HepG2 (cell line): ENCODE results near the gene NOL4L. TPM values are rescaled to one million over a fixed set of nuclear protein-coding genes. Genes with fewer than 3 reads are reported as not detected.

ENCODE experiments used
- ARID2 ChIP-seq: sonication (generic); formaldehyde crosslinking; IDR thresholded peaks from 2 replicates; pipeline ENCODE4 v1.8.1; 2022; ENCODE audit warnings: mild to moderate bottlenecking, missing genetic modification reagents, borderline replicate concordance
- HNF1A ChIP-seq, 2 experiments: sonication (generic) in 1 of 2; formaldehyde crosslinking in 1 of 2; IDR thresholded peaks; 2 replicates each; pipeline versions ENCODE4 v1.4.0 to v1.6.1; 2016 to 2020; ENCODE audit warnings: borderline replicate concordance in 1 of 2, low read depth in 1 of 2, mild to moderate bottlenecking in 1 of 2, missing genetic modification reagents in 1 of 2
- MAF1 ChIP-seq: sonication (generic); formaldehyde crosslinking; IDR thresholded peaks from 2 replicates; pipeline ENCODE4 v1.5.0; 2020; ENCODE audit warnings: missing genetic modification reagents, borderline replicate concordance
- MEIS1 ChIP-seq: sonication (generic); formaldehyde crosslinking; IDR thresholded peaks from 2 replicates; pipeline ENCODE4 v1.9.0; 2021; ENCODE audit warnings: mild to moderate bottlenecking, missing genetic modification reagents, moderate library complexity, borderline replicate concordance
- MEIS2 ChIP-seq: sonication (generic); formaldehyde crosslinking; IDR thresholded peaks from 2 replicates; pipeline ENCODE4 v1.9.0; 2021; ENCODE audit warnings: mild to moderate bottlenecking, missing genetic modification reagents
- NFAT5 ChIP-seq: sonication (generic); formaldehyde crosslinking; IDR thresholded peaks from 2 replicates; pipeline ENCODE4 v1.4.0; 2020; ENCODE audit warnings: missing genetic modification reagents
- RFX5 ChIP-seq: IDR thresholded peaks from 2 replicates; pipeline ENCODE4 v1.6.1; 2011; ENCODE audit warnings: low read depth, low read length, improper control_type of control experiment
- RNF2 ChIP-seq: fragments of 450-650 bp; conservative IDR thresholded peaks from 2 replicates; pipeline ENCODE4 v1.6.1; 2016; ENCODE audit warnings: low read depth
- RXRB ChIP-seq: IDR thresholded peaks from 2 replicates; pipeline ENCODE4 v1.6.1; 2016; ENCODE audit warnings: borderline replicate concordance, missing genetic modification reagents, missing compliant biosample characterization
- ZC3H4 ChIP-seq: sonication (generic); formaldehyde crosslinking; IDR thresholded peaks from 2 replicates; pipeline ENCODE4 v1.4.0; 2020; ENCODE audit warnings: missing genetic modification reagents, borderline replicate concordance
- ZFP36 ChIP-seq: fragments of 150-350 bp; IDR thresholded peaks from 2 replicates; pipeline ENCODE4 v1.6.1; 2018; ENCODE audit warnings: borderline replicate concordance, low read length, low read depth; ENCODE audit not compliant: partially characterized antibody
- ZFP37 ChIP-seq: sonication (generic); formaldehyde crosslinking; IDR thresholded peaks from 2 replicates; pipeline ENCODE4 v1.4.0; 2020; ENCODE audit warnings: missing genetic modification reagents, borderline replicate concordance
- ZNF180 ChIP-seq: sonication (generic); formaldehyde crosslinking; IDR thresholded peaks from 2 replicates; pipeline ENCODE4 v1.4.0; 2020; ENCODE audit warnings: low read depth, missing genetic modification reagents, borderline replicate concordance
- ZNF24 ChIP-seq: fragments of 450-650 bp; IDR thresholded peaks from 2 replicates; pipeline ENCODE4 v1.6.1; 2017; ENCODE audit warnings: antibody characterized with exemption, mild to moderate bottlenecking
- ZNF30 ChIP-seq: sonication (generic); formaldehyde crosslinking; IDR thresholded peaks from 2 replicates; pipeline ENCODE4 v1.5.0; 2020; ENCODE audit warnings: mild to moderate bottlenecking, missing genetic modification reagents
- ZNF367 ChIP-seq: sonication (generic); formaldehyde crosslinking; IDR thresholded peaks from 2 replicates; pipeline ENCODE4 v1.4.0; 2020; ENCODE audit warnings: missing genetic modification reagents, borderline replicate concordance
- ZNF460 ChIP-seq: sonication (generic); formaldehyde crosslinking; IDR thresholded peaks from 2 replicates; pipeline ENCODE4 v1.5.1; 2020; ENCODE audit warnings: missing genetic modification reagents, mild to moderate bottlenecking, borderline replicate concordance
- ZNF720 ChIP-seq: sonication (generic); formaldehyde crosslinking; IDR thresholded peaks from 2 replicates; pipeline ENCODE4 v1.4.0; 2020; ENCODE audit warnings: missing genetic modification reagents
- ZNF761 ChIP-seq: sonication (generic); formaldehyde crosslinking; conservative IDR thresholded peaks from 2 replicates; pipeline ENCODE4 v1.4.0; 2020; ENCODE audit warnings: mild to moderate bottlenecking, missing genetic modification reagents
- ZNF776 ChIP-seq: sonication (generic); formaldehyde crosslinking; IDR thresholded peaks from 2 replicates; pipeline ENCODE4 v1.4.0; 2020; ENCODE audit warnings: mild to moderate bottlenecking, missing genetic modification reagents
- polyA plus RNA-seq, 8 experiments: library from polyadenylated mRNA; depleted of rRNA in 3 of 8; stranded (reverse) in 7 of 8; unstranded in 1 of 8; fragments of >200 nt; fragmentation: Illumina TruSeq in 4 of 8; extraction: Trizol in 4 of 8; gene quantifications; 2 replicates each; pipeline versions ENCODE4 v1.2.1 to v1.2.3, GENCODE V29; 2011 to 2016; ENCODE audit warnings: low read depth in 4 of 8, missing spikeins in 1 of 8, mixed read lengths in 1 of 8; ENCODE audit not compliant: insufficient read depth in 1 of 8
- total RNA-seq, 5 experiments: library from RNA; depleted of rRNA; stranded (reverse); fragments of >200 nt; fragmentation: Illumina TruSeq; extraction: Trizol; gene quantifications; 2 replicates each; pipeline ENCODE4 v1.2.3, GENCODE V29; 2016; ENCODE audit warnings: low read depth in 1 of 5

NOL4L gene
- total and polyA plus RNA-seq, 2 of the 13 experiments (the other 11 are each of a cell fraction or from before 2014, with no cell fraction given): 16.6 to 35.4 TPM

- TF ChIP-seq ARID2 (no peak), ZFP37 (no peak; the same call in 1 of the 2 replicates), MEIS1 (CRISPR knock-in tag) (peak; percentile 97), RXRB (CRISPR knock-in tag) (peak; percentile 97), ZNF24 (no peak), RNF2 (peak; percentile 90; the same call in 1 of the 2 replicates), ZFP36 (no peak), RFX5 (no peak), HNF1A (IDR thresholded peaks at IDR 0.05; ENCODE audit: low read depth) (no peak), HNF1A (CRISPR knock-in tag; IDR thresholded peaks at IDR 0.05; ENCODE audit: borderline replicate concordance) (peak; percentile 76; the same call in 1 of the 2 replicates), ZNF30 (CRISPR knock-in tag) (peak; percentile 95), MEIS2 (CRISPR knock-in tag) (peak; percentile 89), ZC3H4 (CRISPR knock-in tag) (no peak), ZNF460 (CRISPR knock-in tag) (no peak), ZNF761 (CRISPR knock-in tag) (peak; percentile 77; the same call in 1 of the 2 replicates), ZNF367 (no peak), ZNF180 (no peak), MAF1 (CRISPR knock-in tag) (no peak), NFAT5 (CRISPR knock-in tag) (peak; percentile 79), ZNF720 (CRISPR knock-in tag) (no peak; the same call in 1 of the 2 replicates), ZNF776 (no peak)
These were observed 45.1 kb downstream of the NOL4L start (continued) for GRCh38 chr20:32539817-32540675.
